Hepatocyte (in vitro differentiated cells): Measurements from ENCODE around the gene ROR2. TPM values are rescaled to one million over a fixed set of nuclear protein-coding genes. Genes with fewer than 3 reads are reported as not detected.

Experiments
- DNase-seq: peaks from one replicate; pipeline ENCODE4 v3.0.0-alpha.2; 2016; ENCODE audit warnings: low spot score
- H2AFZ ChIP-seq: fragments of 200-600 bp; sonication (generic); 2 replicates; pipeline ENCODE4 v1.6.0; 2016; ENCODE audit warnings: antibody characterized with exemption, mild to moderate bottlenecking
- H3K27ac ChIP-seq: fragments of 200-600 bp; sonication (generic); 2 replicates; pipeline ENCODE4 v1.5.1; 2016; ENCODE audit warnings: mild to moderate bottlenecking
- H3K27me3 ChIP-seq: fragments of 200-600 bp; sonication (generic); 2 replicates; pipeline ENCODE4 v1.6.1; 2016
- H3K36me3 ChIP-seq: fragments of 200-600 bp; sonication (generic); replicated peaks from 2 replicates; pipeline ENCODE4 v1.5.1; 2016; ENCODE audit warnings: low read depth; ENCODE audit not compliant: insufficient read depth
- H3K4me1 ChIP-seq: fragments of 200-600 bp; sonication (generic); 2 replicates; pipeline ENCODE4 v1.5.1; 2016; ENCODE audit warnings: mild to moderate bottlenecking, moderate library complexity; ENCODE audit not compliant: insufficient read depth
- H3K4me2 ChIP-seq: fragments of 200-600 bp; sonication (generic); 2 replicates; pipeline ENCODE4 v1.6.0; 2016
- H3K4me3 ChIP-seq: fragments of 200-600 bp; sonication (generic); 2 replicates; pipeline ENCODE4 v1.5.1; 2016; ENCODE audit warnings: mild to moderate bottlenecking
- H3K79me2 ChIP-seq: fragments of 200-600 bp; sonication (generic); 2 replicates; pipeline ENCODE4 v1.6.0; 2017; ENCODE audit warnings: mild to moderate bottlenecking
- H3K9me2 ChIP-seq: fragments of 200-600 bp; sonication (generic); replicated peaks from 2 replicates; pipeline ENCODE4 v1.6.0; 2017; ENCODE audit warnings: mild to moderate bottlenecking; ENCODE audit not compliant: insufficient read depth
- H3K9me3 ChIP-seq: fragments of 200-600 bp; sonication (generic); 2 replicates; pipeline ENCODE4 v1.5.1; 2016; ENCODE audit warnings: low read depth, mild to moderate bottlenecking
- H4K20me1 ChIP-seq: fragments of 200-600 bp; sonication (generic); 2 replicates; pipeline ENCODE4 v1.6.0; 2016; ENCODE audit warnings: mild to moderate bottlenecking; ENCODE audit not compliant: insufficient read depth, poor library complexity, severe bottlenecking
- EZH2 ChIP-seq: fragments of 200-600 bp; sonication (generic); IDR thresholded peaks from 2 replicates; pipeline ENCODE4 v1.6.1; 2016; ENCODE audit warnings: antibody characterized with exemption, mild to moderate bottlenecking, borderline replicate concordance
- EZH2phosphoT487 ChIP-seq: fragments of 200-600 bp; sonication (generic); IDR thresholded peaks from one replicate; pipeline ENCODE4 v1.6.1; 2018; ENCODE audit warnings: antibody characterized with exemption, mild to moderate bottlenecking, low read depth, moderate library complexity; ENCODE audit not compliant: unreplicated experiment, severe bottlenecking
- WGBS: methylation state at CpG from one replicate; pipeline ENCODE4 v1.1.6; 2016; ENCODE audit warnings: low lambda C conversion rate; ENCODE audit errors: missing lambda C conversion rate; 5-methylcytosine and 5-hydroxymethylcytosine counted together
- polyA plus RNA-seq: library from polyadenylated mRNA; unstranded; fragments of >200 nt; fragmentation: Nextera tagmentation; extraction: Ambion mirVana; gene quantifications from 2 replicates; pipeline ENCODE4 v1.2.1, GENCODE V29; 2016
- total RNA-seq: library from RNA; depleted of rRNA; stranded (reverse); fragments of >200 nt; gene quantifications from 2 replicates; pipeline ENCODE4 v1.2.3, GENCODE V29; 2014
- TF ChIP-seq, protein P1 (sequence below): fragments of 200-600 bp; sonication (generic); IDR thresholded peaks from 2 replicates; pipeline ENCODE4 v1.5.1; 2016; ENCODE audit warnings: antibody characterized with exemption, mild to moderate bottlenecking; ENCODE audit not compliant: poor library complexity

ROR2 gene
- total and polyA plus RNA-seq, 2 experiments from 2014 or later: 25.6 to 29.5 TPM

DNA sequence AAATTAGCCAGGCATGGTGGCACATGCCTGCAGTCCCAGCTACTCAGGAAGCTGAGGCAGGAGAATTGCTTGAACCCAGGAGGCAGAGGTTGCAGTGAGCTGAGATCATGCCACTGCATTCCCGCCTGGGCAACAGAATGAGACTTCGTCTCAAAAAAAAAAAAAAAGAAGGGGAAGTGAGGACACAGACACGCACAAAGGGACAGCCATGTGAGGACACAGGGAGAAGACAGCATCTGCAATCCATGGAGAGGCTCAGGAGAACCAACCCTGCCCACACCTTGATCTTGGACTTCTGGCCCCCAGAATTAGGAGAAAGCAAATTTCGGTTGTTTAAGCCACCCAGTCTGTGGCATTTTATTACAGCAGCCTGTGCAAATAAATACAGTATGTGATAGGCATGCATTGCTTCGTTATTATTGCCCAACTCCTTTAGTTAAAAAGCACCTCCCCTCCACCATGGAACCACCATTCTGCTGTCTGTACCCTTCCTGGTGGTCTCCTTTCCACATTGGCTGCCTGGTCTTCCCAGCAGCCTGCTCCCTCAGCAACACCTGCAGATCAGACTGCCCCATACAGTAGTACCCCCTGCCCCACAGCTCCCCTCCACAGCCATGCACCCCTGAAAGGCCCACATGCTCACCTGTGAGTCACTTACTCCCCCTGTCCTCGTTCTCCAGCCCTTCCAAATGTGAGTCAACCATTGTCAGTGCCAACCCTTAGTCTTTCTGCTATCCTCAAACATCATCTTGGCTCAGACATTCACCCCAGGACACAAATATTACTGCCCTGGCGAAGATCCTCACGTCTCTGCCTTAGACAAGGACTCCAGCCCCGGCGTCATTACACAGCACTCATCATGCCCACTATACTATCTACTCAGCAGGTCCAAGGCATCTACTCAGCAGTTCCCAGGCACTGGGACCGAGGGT is 128.8 kb downstream of the ROR2 start:
- H3K4me1 ChIP-seq: peaks cover 46% of the 10 kb centered on the region
- no peak for DNase-seq
- no peak overlapping the region for H3K4me2 ChIP-seq
- no peaks in the 10 kb centered on the region for H4K20me1 ChIP-seq
- no peak overlapping the region for H2AFZ ChIP-seq
- H3K9me2 ChIP-seq: no peaks in the 10 kb centered on the region
- WGBS: 87% methylated on average over 10 of the region's 11 CpGs
- peaks cover 66% of the 10 kb centered on the region for H3K79me2 ChIP-seq
- TF ChIP-seq, protein P1, sequence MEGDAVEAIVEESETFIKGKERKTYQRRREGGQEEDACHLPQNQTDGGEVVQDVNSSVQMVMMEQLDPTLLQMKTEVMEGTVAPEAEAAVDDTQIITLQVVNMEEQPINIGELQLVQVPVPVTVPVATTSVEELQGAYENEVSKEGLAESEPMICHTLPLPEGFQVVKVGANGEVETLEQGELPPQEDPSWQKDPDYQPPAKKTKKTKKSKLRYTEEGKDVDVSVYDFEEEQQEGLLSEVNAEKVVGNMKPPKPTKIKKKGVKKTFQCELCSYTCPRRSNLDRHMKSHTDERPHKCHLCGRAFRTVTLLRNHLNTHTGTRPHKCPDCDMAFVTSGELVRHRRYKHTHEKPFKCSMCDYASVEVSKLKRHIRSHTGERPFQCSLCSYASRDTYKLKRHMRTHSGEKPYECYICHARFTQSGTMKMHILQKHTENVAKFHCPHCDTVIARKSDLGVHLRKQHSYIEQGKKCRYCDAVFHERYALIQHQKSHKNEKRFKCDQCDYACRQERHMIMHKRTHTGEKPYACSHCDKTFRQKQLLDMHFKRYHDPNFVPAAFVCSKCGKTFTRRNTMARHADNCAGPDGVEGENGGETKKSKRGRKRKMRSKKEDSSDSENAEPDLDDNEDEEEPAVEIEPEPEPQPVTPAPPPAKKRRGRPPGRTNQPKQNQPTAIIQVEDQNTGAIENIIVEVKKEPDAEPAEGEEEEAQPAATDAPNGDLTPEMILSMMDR: no peak
- TF ChIP-seq EZH2phosphoT487: no peak
- no peak for TF ChIP-seq EZH2
- H3K27me3 ChIP-seq: no peaks in the 10 kb centered on the region
- no peaks in the 10 kb centered on the region for H3K36me3 ChIP-seq
- no peaks in the 10 kb centered on the region for H3K9me3 ChIP-seq
- no peak overlapping the region for H3K4me3 ChIP-seq
- H3K27ac ChIP-seq: no peak overlapping the region

- peaks cover 43% of the 10 kb centered on the region for H3K4me1 ChIP-seq
- DNase-seq: no peak
- 91% methylated on average over 11 of the region's 11 CpGs for WGBS
- H3K4me2 ChIP-seq: no peak overlapping the region
- H3K4me3 ChIP-seq: no peak overlapping the region
- no peak overlapping the region for H3K27ac ChIP-seq
- no peaks in the 10 kb centered on the region for H3K36me3 ChIP-seq
- no peaks in the 10 kb centered on the region for H3K9me3 ChIP-seq
- no peak overlapping the region for H2AFZ ChIP-seq
- H3K27me3 ChIP-seq: no peaks in the 10 kb centered on the region
- H4K20me1 ChIP-seq: no peaks in the 10 kb centered on the region
- H3K79me2 ChIP-seq: peaks cover 72% of the 10 kb centered on the region
- H3K9me2 ChIP-seq: no peaks in the 10 kb centered on the region
- TF ChIP-seq EZH2 (no peak), EZH2phosphoT487 (no peak)
- TF ChIP-seq, protein P1: no peak
These were observed 129.8 kb downstream of the ROR2 start for GRCh38 chr9:91820126-91820750.

GRCh38 chr9:91818647-91819403 is 131.2 kb downstream of the ROR2 start:
- Histone ChIP-seq H3K36me3 (no peaks in the 10 kb centered on the region), H3K4me3 (no peak overlapping the region), H3K79me2 (peaks cover 85% of the 10 kb centered on the region), H3K9me2 (no peaks in the 10 kb centered on the region), H3K4me2 (peak overlapping the region; percentile 61), H3K27me3 (no peaks in the 10 kb centered on the region), H3K9me3 (no peaks in the 10 kb centered on the region), H3K27ac (peak overlapping the region; percentile 71), H2AFZ (no peak overlapping the region), H4K20me1 (no peaks in the 10 kb centered on the region), H3K4me1 (peaks cover 43% of the 10 kb centered on the region)
- 90% methylated on average over 15 of the region's 15 CpGs for WGBS
- no peak for DNase-seq
- TF ChIP-seq EZH2: no peak
- no peak for TF ChIP-seq EZH2phosphoT487
- TF ChIP-seq, protein P1: no peak
